Hippocampal formation (tissue), 2 donors: Measurements from ENCODE around the gene JADE3.

Source experiments
- DNase-seq, 2 donors: peaks; one replicate each; lab custom pipeline; 2025; lab: John Stamatoyannopoulos, UW

The JADE3 gene

GRCh38 chrX:47026198-47026597 is 114.0 kb downstream of the JADE3 start:
- DNase-seq: no peak

GRCh38 chrX:47030339-47030738 is 118.1 kb downstream of the JADE3 start:
- DNase-seq: peak; percentile 0 to 62

DNA sequence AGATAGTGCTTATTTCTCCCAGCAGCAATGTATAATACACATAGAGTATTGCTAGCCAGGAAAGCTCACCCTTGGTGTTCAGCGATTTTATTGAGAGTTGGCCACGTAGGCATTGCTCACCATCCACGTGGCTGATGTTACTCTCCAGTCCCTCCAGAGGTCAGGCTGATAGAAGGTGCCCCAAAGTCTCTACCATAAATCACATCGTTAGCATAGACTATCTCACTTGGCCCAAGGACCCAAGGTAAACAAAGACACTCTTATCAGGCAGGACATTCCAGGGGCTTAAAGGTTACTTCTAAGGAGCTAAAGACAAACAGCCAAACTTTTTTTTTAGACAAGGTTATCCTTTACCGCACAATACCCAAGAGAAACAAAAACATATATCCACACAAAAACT is 135.8 kb downstream of the JADE3 start:
- DNase-seq: no peak

GRCh38 chrX:47059142-47059874 is 147.1 kb downstream of the JADE3 start:
- DNase-seq: no peak

GRCh38 chrX:47060708-47061107 is 148.5 kb downstream of the JADE3 start:
- no peak for DNase-seq

- DNase-seq: no peak
Observed at GRCh38 chrX:47061238-47061919, 149.2 kb downstream of the JADE3 start.

DNA sequence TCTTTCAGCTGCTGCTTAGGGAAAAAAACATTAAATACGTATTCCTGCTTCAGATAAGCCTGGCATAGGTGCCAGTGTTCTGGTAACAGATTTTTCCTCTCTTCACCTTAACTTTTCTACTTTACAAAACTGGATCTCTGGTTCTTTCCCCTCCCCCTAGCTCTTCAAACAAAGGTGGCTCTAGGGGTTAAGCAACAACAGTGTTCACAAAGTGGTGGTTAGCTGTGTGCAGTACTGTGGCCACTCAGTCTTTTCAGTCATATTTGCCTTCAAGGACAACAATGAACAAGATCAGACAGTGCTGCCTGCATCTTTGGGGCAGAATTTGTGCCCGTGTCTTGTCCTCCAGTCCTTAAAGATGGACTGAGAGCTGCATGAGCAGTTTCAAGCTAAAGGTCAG is 151.0 kb downstream of the JADE3 start:
- DNase-seq: no peak

DNA sequence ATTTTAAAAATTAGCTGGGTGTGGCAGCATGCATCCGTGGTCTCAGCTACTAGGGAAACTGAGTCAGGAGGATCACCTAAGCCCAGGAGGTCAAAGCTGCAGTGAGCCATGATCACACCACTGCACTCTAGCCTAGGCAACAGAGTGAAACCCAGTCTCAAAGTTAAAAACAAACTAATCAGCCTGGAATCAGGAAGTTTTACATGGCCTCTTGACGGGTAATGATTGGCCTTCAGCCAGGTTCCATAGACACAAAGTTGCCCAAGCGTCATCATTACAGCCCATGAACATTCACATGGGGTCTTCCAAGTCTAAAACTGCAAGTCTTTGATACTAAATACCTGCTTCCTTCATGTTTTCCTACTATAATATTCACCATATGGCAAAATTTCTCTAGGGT is 156.0 kb downstream of the JADE3 start:
- DNase-seq: no peak

DNA sequence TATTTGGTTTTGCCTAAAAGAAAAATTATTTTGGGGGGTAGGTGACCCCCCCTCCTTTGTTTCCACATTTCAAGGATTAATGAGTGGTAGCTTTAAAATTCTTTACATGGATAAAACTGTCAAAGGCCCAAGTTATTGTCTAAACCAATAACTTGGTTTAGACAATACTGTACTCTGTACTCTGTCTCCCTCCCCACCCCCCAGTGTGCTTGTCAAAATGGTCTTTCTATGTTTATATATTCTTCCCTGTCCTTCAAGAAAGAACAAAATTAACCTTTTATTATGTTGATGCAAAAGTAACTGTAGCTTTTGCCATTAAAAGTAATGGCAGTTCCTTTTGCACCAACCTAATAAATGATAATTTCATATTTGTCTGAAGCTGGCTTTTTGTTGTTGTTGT is 156.5 kb downstream of the JADE3 start:
- no peak for DNase-seq

- DNase-seq: peak in 1 of 2 donors; percentile 9
Observed at GRCh38 chrX:47078129-47079043, 166.2 kb downstream of the JADE3 start, which contains the start of gene RGN. RGN (plus strand) TSS chrX:47078443; CDS start chrX:47081145, 2,702 bp downstream.

DNA sequence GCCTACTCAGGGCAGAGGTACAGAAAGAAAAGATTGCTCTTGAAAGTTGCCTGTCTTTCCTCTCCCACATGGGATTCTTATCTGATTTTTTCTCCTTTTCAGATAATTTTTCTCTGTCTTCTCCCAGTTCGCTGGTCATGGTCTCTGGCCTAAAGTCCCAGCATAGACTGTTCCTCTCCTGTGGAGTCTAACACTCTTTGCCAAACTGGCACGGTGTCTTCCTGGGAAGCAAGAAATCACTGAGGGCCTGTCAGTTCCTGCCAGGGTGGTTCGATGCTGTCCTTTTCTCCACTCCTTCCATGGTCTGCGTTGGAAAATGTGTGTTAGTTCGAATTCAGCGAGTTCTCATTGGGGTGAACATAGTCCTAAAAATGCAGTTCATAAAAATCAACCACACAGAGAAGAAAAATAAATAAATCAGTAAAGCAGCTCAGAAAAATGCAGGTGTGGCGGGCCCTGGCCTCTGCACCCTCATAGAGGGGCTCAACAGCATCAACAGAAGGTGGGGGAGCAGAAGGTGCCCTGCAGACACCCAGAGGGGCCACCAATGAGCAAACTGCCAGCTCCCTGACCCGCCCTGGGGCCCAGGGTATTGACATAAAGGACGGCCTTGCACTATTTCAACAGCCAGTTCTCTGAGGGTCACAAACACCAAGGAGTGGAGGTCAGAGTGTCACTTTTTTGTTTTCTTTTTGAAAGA is 168.1 kb downstream of the JADE3 start:
- DNase-seq: no peak

DNA sequence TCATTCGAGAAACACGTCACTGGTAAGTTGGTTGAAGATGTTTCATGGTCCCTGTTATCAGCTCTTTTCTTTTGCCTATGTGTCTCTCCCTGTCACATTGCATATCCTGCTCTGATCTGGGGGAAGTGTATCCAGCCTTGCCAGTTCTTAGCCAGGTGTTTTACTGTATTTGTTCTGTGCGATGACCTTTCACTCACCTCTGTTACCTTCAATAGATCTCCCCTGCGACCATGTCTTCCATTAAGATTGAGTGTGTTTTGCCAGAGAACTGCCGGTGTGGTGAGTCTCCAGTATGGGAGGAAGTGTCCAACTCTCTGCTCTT is 168.7 kb downstream of the JADE3 start:
- DNase-seq: no peak

GRCh38 chrX:47091149-47091775 is 179.0 kb downstream of the JADE3 start:
- DNase-seq: peak; percentile 2 to 22

- DNase-seq: peak in 1 of 2 donors; percentile 34
Observed at GRCh38 chrX:47093248-47093647, 181.0 kb downstream of the JADE3 start.

DNA sequence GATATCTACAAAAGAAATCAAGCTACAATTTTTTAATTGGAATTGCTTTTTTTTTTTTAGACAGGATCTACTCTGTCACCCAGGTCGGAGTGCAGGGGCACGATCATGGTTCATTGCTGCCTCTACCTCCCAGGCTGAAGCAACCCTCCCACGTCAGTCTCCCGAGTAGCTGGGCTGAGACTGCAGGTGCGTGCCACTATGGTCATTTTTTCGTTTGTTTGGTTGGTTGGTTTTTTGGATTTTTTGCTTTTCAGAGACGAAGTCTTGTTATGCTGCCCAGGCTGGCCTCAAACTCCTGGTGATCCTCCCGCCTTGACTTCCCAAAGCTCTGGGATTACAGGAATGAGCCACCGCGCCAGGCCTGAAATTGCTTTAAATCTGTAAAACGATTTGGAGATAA is 181.6 kb downstream of the JADE3 start:
- DNase-seq: no peak

DNA sequence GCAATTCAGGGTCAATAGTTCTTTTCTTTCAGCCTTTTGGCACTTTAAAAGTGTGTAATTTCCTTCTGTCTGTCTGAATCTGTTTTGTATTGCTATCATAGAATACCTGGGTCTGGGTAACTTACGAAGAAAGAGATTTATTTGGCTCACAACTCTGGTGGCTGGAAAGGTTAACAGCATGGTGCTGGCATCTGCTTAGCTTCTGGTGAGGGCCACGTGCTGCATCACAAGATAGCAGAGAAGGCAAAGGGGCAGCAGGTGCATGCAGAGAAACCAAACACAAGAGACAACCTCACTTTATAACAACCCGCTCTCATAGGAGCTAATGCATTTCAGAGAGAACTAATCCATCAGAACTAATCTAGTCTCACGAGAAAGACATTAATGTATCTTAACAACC is 184.8 kb downstream of the JADE3 start:
- DNase-seq: no peak

GRCh38 chrX:47098338-47099094 is 186.3 kb downstream of the JADE3 start:
- no peak for DNase-seq

GRCh38 chrX:47101206-47101605 is 189.0 kb downstream of the JADE3 start:
- DNase-seq: no peak
